HG02763 (cell line): ENCODE measurements around the gene STAMBPL1.

Experiments used
- ATAC-seq: cut with Tn5 transposase; IDR thresholded peaks from one replicate; pipeline ENCODE4 v1.9.1; 2021; ENCODE audit warnings: mild to moderate bottlenecking, moderate library complexity; ENCODE audit not compliant: unreplicated experiment

The STAMBPL1 gene

DNA sequence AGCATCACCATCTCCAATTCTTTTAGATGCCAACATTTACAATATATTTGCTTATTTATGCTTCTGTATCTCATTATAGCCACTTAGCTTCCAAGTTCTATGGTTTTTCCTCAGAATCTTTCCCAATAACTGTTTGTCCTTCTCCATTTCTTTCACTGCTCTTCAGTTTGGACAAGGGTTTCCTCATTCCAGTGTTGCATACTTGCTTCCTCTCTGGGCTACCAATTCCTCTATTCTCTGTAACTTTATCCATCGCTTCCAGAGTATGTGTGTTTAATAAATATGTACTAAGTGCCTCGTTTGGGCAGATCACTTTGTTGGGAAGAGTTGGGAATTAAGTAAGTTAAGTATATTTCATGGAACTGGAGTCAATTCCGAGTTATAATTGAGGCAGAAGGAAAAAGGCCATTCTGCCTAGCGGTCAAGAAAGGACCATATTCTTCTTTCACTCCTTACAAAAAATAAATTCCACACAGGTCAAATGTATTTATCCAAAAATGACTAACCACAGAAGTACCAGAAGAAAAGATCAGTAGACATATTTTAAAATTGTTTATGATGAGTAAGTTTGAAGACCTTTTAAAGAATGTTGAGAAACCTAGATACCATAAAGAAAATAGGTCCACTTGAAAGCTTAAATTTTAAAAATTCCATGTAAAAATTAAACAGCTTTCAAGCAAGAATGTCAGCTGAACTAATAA, 10.8 kb downstream of the STAMBPL1 start:
- no peak for ATAC-seq

DNA sequence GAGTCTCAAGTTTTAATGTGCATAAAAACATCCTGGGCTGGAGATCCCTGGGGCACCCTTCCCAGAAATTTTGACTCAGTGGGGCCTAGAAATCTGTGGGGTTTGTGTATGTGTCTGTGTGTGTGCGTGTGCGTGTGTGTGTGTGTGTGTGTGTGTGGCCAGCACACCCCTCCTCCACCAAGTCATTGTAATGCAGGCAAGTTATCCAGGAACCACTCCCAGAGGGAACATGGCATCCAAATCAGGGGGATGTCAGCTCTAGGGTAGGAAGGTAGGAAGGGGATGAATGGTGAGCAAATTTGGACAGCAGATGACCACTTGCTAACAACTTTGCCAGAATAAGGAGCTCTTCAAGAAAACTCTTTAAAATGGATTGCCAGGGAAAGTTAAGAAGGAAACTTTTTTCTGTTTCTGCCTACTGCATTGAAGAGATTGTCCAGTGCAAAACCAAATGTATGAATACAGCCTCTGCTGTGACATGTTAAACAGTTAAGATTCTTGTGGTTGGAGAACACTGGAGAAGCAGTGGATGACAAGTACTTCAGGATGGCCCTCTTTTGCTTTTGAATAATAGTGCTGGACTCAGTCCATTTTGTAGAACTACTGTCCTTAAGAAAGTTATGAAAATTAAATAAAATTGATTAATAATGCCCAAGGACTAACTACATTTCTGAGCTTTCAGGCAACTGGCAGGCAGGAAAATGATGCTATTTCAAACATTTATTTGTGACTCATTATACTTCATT, 12.3 kb downstream of the STAMBPL1 start:
- ATAC-seq, result no peak

DNA sequence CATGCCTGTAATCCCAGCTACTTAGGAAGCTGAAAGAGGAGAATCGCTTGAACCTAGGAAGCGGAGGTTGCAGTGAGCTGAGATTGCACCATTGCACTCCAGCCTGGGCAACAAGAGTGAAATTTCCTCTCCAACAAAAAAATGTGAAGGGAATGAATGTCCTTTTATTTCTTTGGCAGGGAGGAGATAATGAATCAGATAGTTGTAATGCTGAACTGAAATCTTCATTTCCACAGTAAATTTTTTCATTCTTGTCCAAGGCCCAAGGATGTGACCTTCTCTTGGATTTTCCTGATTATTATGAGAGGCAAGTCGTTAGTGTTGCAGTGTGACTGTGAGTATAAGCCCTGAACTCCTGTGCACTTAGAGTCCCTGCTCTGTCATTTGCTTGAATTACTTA, 13.6 kb downstream of the STAMBPL1 start:
- ATAC-seq, result no peak

DNA sequence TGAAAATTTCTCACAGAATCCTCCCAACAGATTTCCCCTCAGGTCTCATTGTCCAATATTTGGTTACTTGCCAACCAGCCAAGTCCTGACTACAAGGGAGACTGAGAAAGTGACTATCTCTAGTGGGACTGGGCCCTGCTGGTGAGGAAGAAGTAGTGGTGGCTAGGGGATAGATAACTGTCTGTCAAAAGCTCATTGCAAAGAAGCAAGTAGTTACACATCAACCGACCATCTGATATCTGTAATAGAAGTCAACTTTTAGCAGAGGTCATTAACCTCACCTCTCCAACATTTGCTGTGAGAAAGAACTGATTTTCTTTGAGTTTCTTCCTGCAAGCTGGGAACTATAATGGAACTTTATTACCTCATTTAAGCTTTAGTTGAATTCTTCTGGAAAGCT, 15.2 kb downstream of the STAMBPL1 start:
- ATAC-seq, result no peak

DNA sequence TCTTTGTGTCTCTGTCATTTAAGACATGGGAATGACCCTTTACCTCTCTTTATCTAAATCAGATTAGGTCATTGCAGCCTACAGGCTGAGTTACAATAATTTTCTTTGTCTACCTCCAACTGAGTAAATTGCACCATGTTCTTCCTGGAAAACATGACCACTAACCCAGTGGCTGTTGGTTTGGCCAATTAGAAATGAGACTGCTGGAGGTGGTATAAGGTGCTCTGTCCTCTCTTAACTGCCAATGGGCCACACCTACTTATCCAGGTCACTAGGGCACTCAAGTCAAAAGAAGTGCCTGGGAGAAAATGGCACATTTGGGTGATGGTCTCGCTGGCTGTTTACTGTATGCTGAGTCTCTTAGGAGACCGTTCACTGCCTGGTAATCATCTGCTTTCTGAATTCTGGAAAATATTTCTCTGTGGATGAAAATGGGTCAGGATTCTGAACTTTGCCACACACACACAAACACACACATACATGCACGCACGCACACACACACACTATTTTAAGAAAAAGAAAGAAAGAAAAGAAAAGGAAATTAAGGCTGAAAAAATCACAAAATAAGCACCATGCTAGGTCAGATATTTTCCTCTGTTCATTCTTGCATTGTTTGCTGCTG, 16.4 kb downstream of the STAMBPL1 start:
- no peak for ATAC-seq

DNA sequence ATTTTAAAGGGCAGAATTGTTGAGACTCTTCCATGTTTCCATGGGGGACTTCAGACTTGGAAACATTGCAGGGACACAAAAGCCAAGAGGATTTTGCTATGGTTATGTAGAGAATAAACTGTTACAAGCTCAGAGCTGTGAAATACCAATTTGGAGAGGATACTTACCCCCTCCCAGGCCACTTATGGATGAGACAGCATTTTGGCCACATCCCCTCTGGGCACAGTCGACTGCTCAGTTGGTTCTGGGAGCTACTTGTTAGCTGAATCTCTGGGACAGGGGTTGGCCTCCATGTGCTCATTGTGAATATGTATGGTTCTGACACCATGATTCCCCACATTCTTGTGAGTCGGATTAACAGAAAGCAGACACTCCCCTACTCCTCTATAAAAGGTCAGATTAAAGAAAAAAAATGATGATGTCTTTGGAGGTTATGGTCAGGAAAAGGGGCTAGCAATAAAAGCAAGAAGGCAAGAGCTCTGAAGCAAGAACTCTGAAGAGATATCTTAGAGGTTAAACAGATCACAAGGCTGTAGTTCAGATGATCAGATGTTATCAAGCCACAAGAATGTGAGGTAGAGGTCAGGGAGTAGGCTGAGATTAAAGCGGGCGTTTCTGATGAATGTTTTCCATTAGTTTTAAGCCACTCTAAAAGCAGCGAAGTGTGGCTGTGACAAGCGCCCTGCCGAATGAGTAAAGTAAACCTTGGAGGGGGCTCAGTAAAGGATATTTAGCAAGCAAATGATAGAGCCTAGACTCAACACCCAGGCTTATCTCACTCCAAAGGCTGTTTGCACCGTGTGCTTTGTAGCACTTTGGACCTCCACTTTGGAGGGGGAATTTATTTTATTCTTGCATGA, 17.2 kb downstream of the STAMBPL1 start:
- no peak for ATAC-seq

DNA sequence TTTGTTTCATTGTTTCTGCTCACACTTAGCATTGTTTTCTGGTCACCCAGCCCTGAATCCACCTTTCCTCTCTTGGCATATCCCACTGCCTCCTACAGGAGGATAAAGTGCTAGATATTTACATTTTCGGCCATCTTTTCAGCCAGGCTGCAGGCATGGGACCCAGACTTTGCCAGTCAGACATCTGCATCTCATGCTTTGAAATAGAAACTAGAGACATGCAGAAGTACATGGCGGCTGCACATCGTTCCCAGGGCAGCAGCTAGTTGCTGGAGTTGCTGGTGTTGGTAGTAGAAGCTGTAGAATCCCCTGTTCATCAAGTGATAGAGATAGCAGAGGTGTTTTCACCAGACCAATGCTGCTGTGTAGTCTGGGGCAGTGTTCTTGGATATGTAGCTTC, 18.7 kb downstream of the STAMBPL1 start:
- ATAC-seq, result no peak

DNA sequence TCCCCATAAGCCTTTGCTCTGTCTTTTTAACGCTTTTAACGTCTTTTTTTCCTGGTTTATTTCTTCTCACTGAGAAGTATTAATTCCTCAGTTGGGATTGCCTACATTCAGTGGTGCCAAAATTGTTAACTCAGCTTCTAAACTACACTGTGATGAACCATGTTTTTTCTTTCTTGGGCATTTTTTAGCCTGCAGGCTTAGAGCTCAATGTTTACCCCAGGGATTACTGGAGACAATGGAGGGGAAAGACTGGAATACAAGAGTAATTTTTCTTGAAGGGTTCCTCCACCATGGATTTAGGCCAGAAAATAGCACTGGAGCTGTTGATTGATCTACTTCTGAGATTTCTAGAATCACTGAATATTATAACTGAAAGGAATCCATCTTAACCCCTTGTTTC, 19.8 kb downstream of the STAMBPL1 start:
- no peak for ATAC-seq

DNA sequence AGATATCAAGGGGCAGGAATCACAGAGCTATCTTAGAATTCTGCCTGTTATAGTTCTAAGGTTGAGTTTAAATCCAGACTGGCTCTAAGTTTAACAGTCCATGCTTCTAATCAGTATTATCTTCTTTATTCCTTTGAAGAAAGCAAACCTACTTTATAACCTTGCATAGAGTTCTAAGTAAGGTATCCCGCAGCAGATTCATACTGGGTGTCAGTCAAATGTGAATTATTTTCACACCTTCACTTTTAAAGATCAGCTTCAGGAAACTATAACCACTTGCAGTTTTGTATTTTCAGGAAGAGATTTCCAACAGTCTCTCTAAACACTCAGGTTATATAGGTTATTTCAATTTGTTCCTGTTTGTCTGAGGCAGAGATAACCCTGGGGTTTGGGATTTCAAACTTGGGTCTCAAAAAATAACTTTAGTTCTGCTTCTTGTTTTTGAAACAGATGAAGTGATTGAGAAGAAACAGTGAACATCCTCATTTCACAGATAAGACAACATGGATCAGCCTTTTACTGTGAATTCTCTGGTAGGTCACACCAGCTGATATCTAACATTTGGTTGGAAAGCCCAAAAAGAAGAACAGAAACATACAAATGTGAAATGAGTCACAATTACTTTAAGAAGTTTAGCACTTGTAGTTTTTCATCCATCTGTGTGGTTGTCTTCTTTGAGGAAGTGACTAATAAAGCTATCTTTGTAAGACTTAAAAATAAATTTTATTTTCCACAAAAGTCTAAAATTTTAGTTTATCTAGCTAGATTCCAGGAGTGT, 21.4 kb downstream of the STAMBPL1 start:
- ATAC-seq, result peak; percentile 75

DNA sequence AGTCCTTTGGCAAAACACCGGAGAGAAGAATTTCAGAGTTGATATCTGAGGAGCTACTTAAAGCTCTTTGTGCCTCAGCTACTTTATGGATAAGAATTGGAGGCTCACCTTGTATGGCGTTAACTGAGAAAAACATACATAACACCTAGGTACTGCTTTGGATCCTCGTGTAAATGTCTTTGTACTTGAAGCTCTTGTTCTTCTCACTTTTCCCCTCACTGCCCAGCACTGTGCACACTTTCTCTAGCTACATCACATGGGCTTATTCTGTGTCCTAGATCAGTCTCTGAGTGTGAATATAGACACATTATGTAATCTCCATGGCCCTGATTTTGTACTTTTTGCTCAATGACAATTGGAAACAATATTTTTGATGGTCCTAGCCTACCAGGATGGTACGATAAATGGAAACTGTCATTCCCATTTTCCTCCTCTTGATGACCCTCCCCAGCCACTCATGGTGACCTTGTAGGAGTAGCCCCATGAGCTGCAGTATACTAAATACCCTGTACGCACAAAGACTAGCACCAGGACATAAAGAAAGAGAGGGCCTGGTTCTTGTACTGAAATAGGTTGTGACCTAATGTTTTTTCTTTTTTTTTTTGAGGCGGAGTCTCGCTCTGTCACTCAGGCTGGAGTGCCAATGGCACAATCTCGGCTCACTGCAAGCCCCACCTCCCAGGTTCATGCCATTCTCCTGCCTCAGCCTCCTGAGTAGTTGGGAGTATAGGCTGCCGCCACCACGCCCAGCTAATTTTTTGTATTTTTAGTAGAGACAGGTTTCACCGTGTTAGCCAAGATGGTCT, 22.1 kb downstream of the STAMBPL1 start:
- peak; percentile 33 for ATAC-seq

DNA sequence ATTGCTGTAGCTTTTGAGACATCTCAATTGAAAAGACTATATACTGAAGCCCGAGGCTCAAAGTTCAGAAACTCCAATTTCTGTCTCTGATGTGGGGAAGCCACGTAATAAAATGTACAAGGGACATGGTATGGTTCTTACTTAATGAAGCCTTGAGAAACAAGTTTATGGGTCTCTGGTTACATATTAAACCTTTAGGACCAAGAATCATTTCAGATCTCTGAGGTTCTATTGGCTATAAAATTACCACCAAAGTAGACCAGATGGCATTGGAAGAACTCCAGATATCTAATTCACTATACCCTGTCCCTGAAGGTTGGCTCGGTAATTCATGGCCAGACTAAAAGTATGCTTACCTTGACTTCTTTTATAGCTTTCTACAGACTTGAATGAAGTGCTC, 23.7 kb downstream of the STAMBPL1 start:
- no peak for ATAC-seq

DNA sequence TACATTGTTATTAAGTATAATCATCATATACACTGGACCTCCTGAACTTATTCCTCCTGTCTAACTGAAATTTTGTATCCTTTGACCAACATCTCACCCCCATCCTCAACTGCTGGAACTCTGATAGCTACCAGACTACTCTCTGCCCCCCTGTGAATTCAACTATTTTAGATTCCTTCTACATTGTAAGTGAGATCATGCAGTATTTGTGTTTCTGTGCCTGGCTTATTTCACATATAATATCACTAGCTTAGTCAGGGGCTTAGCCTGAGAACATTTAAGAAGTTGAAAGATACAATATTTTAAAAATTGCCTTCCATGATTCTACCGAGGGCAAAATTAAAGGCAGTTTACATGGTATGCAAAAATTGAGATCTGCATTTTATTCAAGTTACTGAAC, 26.9 kb downstream of the STAMBPL1 start:
- ATAC-seq, result no peak

DNA sequence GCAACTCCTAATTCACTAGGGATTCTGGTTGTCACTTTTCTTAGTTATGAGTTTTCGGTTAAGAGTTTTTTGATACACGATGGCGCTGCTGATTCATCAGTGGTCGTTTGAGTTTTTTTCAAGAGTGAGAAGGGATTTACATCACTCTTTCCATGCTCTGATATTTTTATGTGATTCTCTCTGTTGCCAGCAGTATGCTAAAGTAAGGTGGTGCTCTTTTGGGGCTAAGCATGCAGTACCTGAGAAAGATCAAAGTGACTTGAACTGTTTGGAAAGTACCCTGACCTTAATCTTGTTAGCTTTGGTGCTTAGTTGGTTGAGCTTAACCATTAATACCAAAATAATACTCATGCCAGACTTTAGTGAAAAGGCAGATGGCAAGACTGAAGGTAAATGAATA, 28.1 kb downstream of the STAMBPL1 start:
- no peak for ATAC-seq

DNA sequence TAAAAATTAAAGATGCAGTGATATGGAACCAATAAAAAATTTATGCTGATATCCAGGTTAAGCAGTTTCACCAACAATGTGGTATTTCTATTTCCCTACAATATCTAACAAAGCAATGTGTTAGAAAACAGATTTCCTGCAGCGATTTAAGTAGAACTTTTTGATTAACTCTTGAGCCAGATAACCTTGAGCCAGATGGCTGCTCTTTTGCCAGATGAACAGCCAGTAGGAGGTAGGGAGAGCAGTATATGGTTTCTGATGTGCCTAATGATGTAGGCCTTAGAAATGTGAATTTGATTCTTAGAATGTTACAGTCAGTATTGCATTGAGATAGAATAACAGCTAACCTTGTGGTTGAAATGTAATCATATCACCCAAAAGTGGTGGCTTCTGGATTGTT, 31.1 kb downstream of the STAMBPL1 start:
- no peak for ATAC-seq

DNA sequence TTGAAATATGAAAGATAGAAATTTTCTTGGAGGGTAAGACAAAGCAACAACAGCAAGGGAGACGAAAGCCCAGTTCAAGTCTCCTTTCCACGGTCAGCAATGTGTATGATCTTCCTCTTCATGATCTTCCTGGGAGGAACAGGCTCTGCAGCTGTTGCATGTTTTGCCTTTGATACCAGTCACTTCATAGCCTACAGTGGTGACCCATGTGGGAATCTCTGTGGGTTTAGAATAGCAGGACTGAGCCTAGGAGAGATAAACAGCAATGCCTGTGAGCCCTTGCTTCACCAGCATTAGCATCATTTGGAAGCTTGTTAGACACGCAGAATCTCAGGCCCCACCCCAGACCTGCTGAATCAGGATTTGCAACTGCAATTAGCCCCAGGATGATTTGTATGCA, 31.8 kb downstream of the STAMBPL1 start:
- no peak for ATAC-seq

DNA sequence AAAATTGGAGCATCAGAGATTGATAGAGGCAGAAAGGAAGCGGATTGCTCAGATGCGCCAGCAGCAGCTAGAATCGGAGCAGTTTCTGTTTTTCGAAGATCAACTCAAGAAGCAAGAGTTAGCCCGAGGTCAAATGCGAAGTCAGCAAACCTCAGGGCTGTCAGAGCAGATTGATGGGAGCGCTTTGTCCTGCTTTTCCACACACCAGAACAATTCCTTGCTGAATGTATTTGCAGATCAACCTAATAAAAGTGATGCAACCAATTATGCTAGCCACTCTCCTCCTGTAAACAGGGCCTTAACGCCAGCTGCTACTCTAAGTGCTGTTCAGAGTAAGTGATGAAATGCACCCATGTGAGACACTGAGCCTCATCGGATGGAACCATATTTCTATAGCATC, 33.1 kb downstream of the STAMBPL1 start:
- no peak for ATAC-seq

DNA sequence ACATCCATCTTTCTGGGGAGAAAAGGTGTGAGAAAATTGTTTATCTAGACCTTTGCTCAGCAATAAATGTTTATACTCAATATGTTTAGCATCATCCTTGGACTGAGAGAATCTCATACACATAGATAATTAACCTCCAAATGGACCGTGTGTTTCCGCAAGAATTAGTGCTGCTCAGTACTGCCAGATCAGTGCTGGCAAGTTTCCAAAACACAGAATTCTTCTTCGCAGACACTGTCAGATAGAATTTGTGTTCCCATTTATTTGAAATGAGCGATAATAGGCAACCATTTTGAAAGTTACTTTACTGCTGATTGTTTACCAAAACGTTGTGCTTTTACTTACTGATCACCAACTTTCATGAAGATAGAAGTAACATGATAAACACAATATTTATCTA, 33.7 kb downstream of the STAMBPL1 start:
- ATAC-seq, result no peak

DNA sequence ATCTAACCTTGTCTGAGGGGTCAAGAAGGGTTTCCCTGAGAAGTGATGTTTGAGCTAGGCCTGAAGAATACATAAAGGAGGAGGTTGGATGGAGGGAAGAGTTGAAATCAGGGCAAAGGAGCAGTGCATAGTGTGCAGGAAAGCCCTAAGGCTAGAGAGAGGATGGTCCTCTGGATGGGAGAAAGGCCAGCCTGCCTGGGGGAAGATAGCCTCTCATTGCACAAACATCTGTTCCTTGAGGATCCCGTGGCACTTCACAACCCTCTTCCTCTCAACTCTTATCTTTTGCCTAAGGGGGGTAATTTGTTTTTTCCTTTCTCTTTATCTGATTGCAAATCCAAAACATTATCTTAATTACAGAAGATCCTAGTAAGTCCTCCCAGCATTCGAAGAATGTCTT, 35.7 kb downstream of the STAMBPL1 start:
- no peak for ATAC-seq

DNA sequence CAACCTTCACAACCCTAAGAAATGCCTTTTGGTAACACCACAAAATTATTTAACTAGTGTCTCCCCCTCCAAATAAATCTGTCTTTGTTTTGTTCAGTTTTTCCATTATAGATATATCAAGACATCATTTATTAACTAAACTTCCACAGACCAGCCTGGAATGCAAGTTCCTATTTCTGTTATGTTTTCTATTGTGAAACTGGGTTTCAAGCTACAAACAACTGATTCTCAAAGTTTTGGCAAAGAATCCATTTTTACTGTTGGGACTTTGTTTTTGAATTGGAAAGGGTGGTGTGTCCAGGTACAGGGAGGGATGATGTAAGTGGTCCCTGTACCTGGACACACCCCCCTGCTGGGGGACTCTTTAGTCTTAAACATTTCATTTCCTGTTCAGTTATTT, 36.2 kb downstream of the STAMBPL1 start:
- ATAC-seq, result no peak

DNA sequence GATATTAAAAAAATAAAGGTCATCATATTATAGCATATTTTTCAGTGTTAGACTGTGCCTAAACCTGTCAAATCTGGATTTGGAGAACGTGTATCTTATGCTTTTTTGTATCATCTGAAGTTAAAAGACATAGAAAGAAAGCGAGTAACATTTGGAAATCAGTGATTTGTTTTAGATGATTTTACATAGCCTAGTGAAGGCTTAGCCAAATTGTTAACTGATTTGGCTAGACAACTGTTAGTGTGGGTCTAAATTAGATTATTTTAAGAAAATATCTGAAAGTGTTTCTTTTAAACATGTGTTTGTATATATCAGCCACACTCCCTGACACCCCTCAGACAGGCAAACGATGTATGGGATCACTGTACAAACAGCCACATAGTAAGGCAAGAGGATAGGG, 36.9 kb downstream of the STAMBPL1 start:
- ATAC-seq, result no peak
